GM21529 (cell line): ENCODE measurements around the gene CAMKMT.

Experiments used
- ATAC-seq: cut with Tn5 transposase; IDR thresholded peaks from one replicate; pipeline ENCODE4 v1.9.1; 2021; ENCODE audit not compliant: unreplicated experiment

Gene CAMKMT

DNA sequence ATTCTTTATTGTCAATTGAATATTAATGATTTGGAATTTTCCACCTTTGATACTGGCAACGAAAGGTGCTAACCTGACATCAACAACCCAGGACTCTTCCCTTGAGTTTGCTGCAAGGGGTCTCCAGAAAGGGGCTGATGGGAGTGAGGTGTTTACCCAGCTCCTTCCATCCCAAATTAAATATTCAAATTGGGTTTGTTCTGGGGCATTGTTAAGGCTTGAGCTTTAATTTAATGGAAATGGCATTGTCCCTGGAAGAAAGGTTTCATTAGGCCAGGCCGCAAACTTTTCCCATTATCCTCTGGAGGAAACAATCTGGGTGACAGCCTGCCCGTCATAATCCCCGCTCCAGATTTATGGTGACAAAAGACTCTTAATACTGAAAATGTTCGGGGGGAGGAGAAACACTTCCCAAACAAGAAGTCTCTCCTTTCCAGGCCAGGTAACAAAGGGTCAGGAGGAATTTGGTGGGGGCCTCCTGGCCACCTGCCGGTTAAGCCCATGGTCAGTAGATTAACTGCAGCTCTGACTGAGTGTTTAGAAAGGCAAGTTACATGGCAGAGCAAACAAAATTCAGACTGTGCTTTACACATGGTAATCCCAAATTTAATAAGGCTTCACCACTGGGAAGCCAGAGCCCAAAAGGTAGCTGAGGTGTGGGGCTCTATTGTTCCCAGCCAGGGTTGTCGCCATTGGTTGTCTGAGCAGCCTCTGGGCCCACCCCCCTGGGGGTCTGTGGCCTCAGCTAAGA, 428.4 kb downstream of the CAMKMT start:
- ATAC-seq: no peak

DNA sequence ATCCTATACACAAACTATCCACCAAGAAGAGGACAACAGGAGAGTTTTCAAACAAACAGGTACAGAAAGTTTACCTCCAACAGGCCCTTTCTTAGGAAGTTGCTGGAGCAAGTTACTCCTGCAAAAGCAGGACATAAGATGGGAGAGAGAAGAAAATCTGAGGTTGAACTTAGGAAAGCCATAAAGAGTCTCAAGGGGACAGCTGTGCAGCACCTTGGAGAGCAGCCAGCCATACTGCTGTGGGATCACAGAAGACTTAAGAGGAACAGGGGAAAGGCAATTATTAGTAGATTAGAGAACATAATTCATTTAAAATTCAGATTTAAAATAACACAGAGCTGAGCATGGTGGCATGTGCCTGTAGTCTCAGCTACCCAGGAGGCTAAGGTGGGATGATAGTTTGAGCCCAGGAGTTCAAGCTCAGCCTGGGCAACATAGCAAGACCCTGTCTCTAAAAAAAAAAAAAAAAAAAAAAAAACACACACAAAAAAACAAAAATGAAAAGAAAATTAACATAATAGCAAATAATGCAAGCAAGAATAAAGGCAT, 431.6 kb downstream of the CAMKMT start:
- no peak for ATAC-seq

DNA sequence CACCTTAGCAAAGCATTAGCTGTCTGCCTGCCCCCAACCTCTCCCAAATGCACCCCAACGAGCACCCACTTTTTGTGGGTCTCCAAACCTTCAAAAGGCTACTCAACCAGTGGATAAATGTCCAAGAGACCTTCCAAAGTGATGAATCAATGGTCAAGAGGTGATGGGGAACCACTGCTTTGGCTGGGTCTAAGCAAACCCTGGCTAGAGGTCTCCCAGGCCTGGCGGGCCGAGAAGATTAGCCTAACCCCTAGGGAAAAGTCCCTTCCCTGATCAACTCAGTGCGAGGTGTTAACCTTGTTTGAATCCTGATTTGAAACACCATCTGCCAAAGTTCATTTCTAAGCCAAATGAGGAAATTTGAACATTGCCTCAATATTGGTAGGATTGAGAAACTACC, 435.0 kb downstream of the CAMKMT start:
- ATAC-seq: no peak

DNA sequence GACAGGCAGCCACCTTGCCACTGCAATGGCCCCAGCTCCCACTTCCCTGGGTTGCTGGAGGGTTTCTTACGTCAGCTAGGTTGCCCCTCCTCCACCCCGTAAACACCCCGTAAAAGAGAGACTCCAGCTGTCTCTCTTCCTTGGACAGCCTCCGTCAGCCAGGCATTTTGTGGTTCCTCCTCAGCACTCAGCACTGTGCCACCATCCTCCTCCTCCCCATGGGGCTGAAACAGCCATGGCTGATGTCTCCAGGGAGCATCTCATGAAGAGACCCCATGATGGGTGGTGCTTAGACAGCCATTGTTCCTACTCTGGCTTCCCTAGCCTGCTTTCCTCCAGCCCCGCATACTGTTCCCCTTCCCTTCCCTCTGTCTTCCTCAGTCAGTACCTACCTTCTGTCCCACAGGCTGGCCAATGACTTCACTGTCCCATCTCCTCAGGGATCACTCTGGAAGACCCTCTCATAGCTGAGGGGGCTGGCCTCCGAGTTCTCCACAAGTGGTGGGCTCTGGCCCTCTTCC, 436.5 kb downstream of the CAMKMT start:
- ATAC-seq: no peak

- no peak for ATAC-seq
Observed at GRCh38 chr2:44799105-44799504, 437.4 kb downstream of the CAMKMT start.

GRCh38 chr2:44799754-44800153, 438.0 kb downstream of the CAMKMT start:
- ATAC-seq: no peak

DNA sequence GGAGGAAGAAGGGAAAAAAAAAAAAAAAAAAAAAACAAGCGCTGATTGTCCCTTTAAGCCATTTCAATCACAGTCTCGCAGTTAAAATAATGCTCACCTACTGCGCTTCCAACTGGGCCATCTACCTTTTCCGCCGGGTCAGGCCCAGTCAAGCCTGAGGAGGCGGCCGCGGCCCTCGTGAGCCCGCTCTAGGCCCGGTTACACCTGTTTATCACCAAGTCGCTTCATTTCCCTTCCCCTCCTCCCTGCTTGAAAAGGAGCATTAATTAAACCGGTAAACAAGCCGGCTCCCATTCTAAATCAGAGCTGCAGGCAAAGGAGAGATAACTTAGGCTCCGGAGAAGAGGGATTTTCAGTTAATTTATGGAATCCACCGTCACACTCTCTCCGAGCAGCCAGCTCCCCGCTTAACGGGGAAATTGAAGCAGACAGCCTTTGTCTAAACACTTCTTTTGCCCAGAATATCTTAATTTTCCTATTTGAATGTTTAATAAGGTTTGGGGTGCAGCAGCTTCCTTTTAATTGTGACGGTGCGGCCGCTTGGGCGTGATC, 439.6 kb downstream of the CAMKMT start:
- no peak for ATAC-seq

DNA sequence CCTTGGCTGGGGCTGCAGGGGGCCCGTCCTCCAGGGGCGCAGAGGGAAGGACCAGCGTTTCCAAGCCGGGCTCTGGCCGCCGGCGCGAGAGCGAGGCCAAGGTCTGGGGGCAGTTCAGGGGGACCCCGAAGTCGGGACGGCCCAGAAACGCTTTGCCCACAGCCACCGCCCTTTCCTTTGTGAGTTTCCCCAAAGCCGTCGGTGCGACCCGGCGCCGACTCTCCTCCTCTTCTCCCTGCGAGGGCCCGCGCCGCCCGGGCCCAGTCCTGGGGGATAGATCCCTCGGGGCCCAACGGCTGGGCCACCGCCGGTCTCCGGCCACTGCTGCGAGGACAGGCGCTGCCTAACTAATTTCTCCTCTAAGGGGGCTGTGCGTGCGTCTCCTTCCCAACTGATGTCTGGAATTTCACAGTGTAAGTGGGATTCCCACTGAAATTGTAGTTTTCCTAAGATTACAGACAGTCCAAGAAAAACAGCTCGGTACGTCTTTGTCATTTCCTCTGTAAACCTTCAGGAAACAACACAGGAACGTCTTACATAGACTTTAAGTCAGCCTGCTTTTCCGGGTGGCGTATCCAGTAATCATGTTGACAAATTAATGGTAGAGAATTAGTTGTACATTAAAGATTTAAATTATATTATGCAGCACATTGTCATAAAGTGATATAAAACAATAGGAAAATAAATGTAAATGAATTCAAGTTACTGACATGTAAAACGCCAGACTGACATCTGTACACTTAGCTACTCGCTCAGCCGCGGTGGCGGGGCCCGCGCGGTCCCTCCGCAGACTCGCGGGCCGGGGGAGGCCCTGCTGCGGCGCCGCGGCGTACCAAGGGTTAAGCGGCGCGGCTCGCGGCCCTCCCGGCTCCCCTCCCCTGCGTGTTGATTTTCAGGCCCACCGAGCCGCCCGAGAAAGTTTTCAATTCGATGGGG, 440.4 kb downstream of the CAMKMT start:
- no peak for ATAC-seq

DNA sequence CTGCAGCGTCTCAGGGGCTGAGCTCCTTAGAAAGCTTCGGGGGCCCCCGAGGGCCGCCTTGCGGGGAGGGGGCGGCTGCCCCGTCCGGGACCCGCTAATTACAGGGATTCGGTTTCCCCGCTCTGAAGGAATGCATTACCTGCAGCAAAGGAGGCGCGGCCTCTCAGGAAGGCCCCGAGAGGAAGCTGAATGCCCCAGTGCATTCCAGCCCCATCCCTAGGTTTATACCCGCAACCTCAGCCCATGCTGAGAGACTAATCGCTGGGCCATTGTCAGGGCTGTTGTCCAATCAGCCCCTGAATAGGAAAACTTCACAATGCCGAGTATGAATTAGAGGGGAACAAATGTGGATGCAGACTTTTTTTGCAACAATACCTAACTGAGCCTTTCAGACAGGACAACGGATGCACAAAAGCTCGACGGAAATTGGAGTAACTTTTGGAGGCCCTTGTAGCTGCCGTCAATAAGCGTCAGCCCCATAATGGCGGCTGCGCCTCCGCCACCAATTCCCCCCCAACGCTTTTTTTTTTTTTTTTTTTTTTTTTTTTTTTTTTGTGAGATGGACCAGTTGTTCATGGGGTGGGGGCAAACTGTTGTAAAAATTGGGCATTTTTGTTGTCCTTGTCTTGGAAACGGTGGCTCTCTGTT, 441.2 kb downstream of the CAMKMT start:
- no peak for ATAC-seq

DNA sequence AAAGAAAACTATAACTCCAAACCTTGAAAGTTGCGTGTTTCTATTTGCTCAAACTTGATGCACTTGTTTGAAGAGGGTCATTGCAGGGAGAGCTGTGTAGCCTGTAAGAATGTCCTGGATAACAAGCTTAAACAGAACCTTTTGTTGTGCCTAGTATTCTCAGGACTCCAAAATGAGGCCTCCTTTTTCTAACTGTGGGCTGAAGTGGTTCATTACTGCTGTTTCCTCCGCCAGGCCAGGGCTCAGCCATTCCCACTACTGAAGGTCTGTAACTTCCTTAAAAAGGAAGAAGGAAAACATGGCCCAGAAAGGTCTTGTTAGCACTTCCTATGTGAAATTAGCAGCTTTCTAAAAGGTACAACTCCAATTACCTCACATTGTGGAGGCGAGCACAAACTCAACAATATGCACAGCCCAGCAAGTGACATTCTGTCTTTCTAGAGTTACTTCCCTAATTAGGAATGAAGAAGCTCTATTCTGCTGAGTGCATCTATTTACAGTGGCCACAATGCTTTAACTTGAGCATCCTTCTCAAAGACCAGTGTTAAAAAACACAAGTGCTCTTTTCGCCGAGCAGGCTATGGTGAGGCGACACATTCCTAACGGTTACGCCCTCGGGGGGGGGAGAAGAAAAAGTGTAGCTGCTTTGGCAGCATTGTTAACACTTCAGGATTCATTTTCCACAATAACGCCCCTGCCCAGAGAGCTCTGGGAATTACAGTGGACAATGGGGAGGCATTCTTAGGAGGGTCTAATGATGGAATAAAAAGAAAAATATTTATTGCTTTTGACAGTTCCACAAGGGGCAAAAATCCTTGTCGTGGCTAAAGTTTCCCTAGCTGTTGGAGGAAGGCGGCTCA, 442.9 kb downstream of the CAMKMT start:
- ATAC-seq: no peak

- ATAC-seq: no peak
Observed at GRCh38 chr2:44805401-44806235, 443.9 kb downstream of the CAMKMT start.

GRCh38 chr2:44807201-44808025, 445.7 kb downstream of the CAMKMT start:
- ATAC-seq: no peak

DNA sequence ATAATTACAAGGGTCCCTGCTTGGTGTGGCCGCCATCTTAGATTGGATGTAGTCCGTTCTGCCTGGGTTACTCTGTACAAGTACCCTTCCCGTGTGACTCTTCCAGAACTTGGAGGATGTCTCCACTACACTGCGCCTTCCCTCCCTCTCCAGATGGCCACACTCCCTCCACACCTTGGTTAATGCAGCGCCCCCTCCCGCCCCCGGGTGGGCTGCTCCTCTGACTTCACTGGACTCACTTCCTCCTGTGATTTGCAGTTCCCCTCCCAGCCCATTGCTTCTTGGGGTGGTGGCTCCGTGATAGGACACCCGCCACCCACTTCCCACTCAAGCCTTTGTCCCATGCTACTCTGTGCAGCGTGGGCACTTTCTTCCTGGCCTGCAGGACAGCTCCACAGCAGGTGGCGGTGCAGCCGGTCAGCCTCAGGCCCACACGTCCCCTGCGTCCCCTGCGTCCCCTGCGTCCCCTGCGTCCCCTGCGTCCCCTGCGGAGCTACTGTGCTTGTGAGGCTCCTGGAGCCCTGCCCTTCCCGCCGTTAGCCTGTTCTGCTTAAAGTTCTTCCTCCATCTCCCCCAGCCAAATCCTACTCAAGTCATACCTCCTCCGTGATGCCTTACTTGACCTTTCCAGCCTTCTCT, 449.3 kb downstream of the CAMKMT start:
- ATAC-seq: no peak

- ATAC-seq: no peak
Observed at GRCh38 chr2:44813165-44813564, 451.4 kb downstream of the CAMKMT start.

GRCh38 chr2:44813658-44814057, 451.9 kb downstream of the CAMKMT start:
- ATAC-seq: no peak

GRCh38 chr2:44817256-44817655, 455.5 kb downstream of the CAMKMT start:
- no peak for ATAC-seq

GRCh38 chr2:44817673-44818335, 456.1 kb downstream of the CAMKMT start:
- no peak for ATAC-seq
